Measurements from ENCODE around the gene RNF166.

Gene RNF166

GRCh38 chr16:88681084-88681680, 25.0 kb downstream of the RNF166 start:
- no peaks in the 10 kb centered on the region for H3K27me3 ChIP-seq (ENCODE audit: control insufficient read depth, insufficient read depth, low read length)
- peaks cover 7% of the 10 kb centered on the region for H3K4me1 ChIP-seq
- H3K4me2 ChIP-seq (ENCODE audit: low read length): no peak overlapping the region
- H3K79me2 ChIP-seq: no peaks in the 10 kb centered on the region
- no peak overlapping the region for H2AFZ ChIP-seq
- H3K4me3 ChIP-seq (ENCODE audit: low read depth, low read length): no peak overlapping the region
- peak; percentile 40 for TF ChIP-seq CTCF (IDR thresholded peaks at IDR 0.05)
- H3K9ac ChIP-seq: no peak overlapping the region
- no peak overlapping the region for H3K27ac ChIP-seq
- no peaks in the 10 kb centered on the region for H3K9me3 ChIP-seq (ENCODE audit: control insufficient read depth, low read length)
- no peaks in the 10 kb centered on the region for H3K36me3 ChIP-seq (ENCODE audit: control insufficient read depth, insufficient read depth, low read length)

GRCh38 chr16:88680554-88681083, 25.6 kb downstream of the RNF166 start:
- Histone ChIP-seq H3K4me3 (ENCODE audit: low read depth, low read length) (no peak overlapping the region), H3K27ac (no peak overlapping the region), H3K4me1 (peaks cover 5% of the 10 kb centered on the region), H3K27me3 (ENCODE audit: control insufficient read depth, insufficient read depth, low read length) (no peaks in the 10 kb centered on the region), H3K9ac (no peak overlapping the region), H3K36me3 (ENCODE audit: control insufficient read depth, insufficient read depth, low read length) (no peaks in the 10 kb centered on the region), H3K4me2 (ENCODE audit: low read length) (no peak overlapping the region), H3K79me2 (no peaks in the 10 kb centered on the region), H2AFZ (no peak overlapping the region), H3K9me3 (ENCODE audit: control insufficient read depth, low read length) (no peaks in the 10 kb centered on the region)
- TF ChIP-seq CTCF (IDR thresholded peaks at IDR 0.05): no peak

GRCh38 chr16:88678224-88678979, 27.8 kb downstream of the RNF166 start:
- Histone ChIP-seq H3K9ac (no peak overlapping the region), H2AFZ (no peak overlapping the region), H3K9me3 (ENCODE audit: control insufficient read depth, low read length) (no peaks in the 10 kb centered on the region), H3K79me2 (no peaks in the 10 kb centered on the region), H3K4me3 (ENCODE audit: low read depth, low read length) (no peak overlapping the region), H3K27ac (no peak overlapping the region), H3K36me3 (ENCODE audit: control insufficient read depth, insufficient read depth, low read length) (no peaks in the 10 kb centered on the region), H3K27me3 (ENCODE audit: control insufficient read depth, insufficient read depth, low read length) (no peaks in the 10 kb centered on the region), H3K4me2 (ENCODE audit: low read length) (no peak overlapping the region), H3K4me1 (no peaks in the 10 kb centered on the region)
- TF ChIP-seq CTCF (IDR thresholded peaks at IDR 0.05): no peak

GRCh38 chr16:88677721-88678120, 28.5 kb downstream of the RNF166 start:
- H3K79me2 ChIP-seq: no peaks in the 10 kb centered on the region
- no peaks in the 10 kb centered on the region for H3K36me3 ChIP-seq (ENCODE audit: control insufficient read depth, insufficient read depth, low read length)
- no peak overlapping the region for H3K9ac ChIP-seq
- H3K4me3 ChIP-seq (ENCODE audit: low read depth, low read length): no peak overlapping the region
- no peaks in the 10 kb centered on the region for H3K9me3 ChIP-seq (ENCODE audit: control insufficient read depth, low read length)
- no peak overlapping the region for H3K4me2 ChIP-seq (ENCODE audit: low read length)
- no peak overlapping the region for H3K27ac ChIP-seq
- TF ChIP-seq CTCF (IDR thresholded peaks at IDR 0.05): no peak
- H3K27me3 ChIP-seq (ENCODE audit: control insufficient read depth, insufficient read depth, low read length): no peaks in the 10 kb centered on the region
- no peak overlapping the region for H2AFZ ChIP-seq
- H3K4me1 ChIP-seq: no peaks in the 10 kb centered on the region

Data from parathyroid adenoma (tissue), 2 donors.